Urothelium cell line (cell line): ENCODE results near the gene SLC25A43.
"Not testable (repeated sequence)": the region's sequence is repeated elsewhere in the genome, so short reads cannot be mapped to it uniquely, and the experiment has no call there.

Experiments
- DNase-seq: peaks from one replicate; pipeline ENCODE4 v3.0.0; 2011; ENCODE audit warnings: low spot score, mixed read lengths
- FAIRE-seq: peaks from 2 replicates; lab custom pipeline; 2011; peaks lifted over from hg19 to GRCh38; lab: Jason Lieb, UNC

The SLC25A43 gene

GRCh38 chrX:119493851-119494495, 94.8 kb downstream of the SLC25A43 start:
- DNase-seq, FAIRE-seq: not testable (repeated sequence)

GRCh38 chrX:119495734-119496726, 96.9 kb downstream of the SLC25A43 start:
- DNase-seq, result no peak
- FAIRE-seq, result no peak

- FAIRE-seq, result no peak
- DNase-seq, result no peak
Observed at GRCh38 chrX:119497185-119497584, 98.0 kb downstream of the SLC25A43 start.

- DNase-seq, result no peak
- no peak for FAIRE-seq
Observed at GRCh38 chrX:119500061-119500800, 101.1 kb downstream of the SLC25A43 start.

- no peak for DNase-seq
- no peak for FAIRE-seq
Observed at GRCh38 chrX:119501511-119502148, 102.5 kb downstream of the SLC25A43 start.

- no peak for FAIRE-seq
- peak; percentile 17 for DNase-seq
Observed at GRCh38 chrX:119502727-119503483, 103.8 kb downstream of the SLC25A43 start.

GRCh38 chrX:119503484-119503861, 104.3 kb downstream of the SLC25A43 start:
- DNase-seq, result peak; percentile 55
- no peak for FAIRE-seq
